OCI-LY7 (cell line): Measurements from ENCODE around the gene NBL1.

Experiments
- CTCF ChIP-seq: fragments of 200-600 bp; sonication (generic); conservative IDR thresholded peaks from 2 replicates; pipeline ENCODE4 v1.5.1; 2014; ENCODE audit warnings: mild to moderate bottlenecking, antibody characterized with exemption, low read length, moderate library complexity, mixed read lengths
- EZH2phosphoT487 ChIP-seq: fragments of 200-600 bp; sonication (generic); IDR thresholded peaks from 2 replicates; pipeline ENCODE4 v1.6.1; 2018; ENCODE audit warnings: low read depth, borderline replicate concordance, mild to moderate bottlenecking, mixed run types, antibody characterized with exemption, low read length, moderate library complexity, mixed read lengths

GRCh38 chr1:19612530-19612929, 31.6 kb upstream of the NBL1 start:
- TF ChIP-seq CTCF, result no peak
- no peak for TF ChIP-seq EZH2phosphoT487
